ENCODE results near the gene PLK2. TPM values are rescaled to one million over a fixed set of nuclear protein-coding genes. Genes with fewer than 3 reads are reported as not detected.

The PLK2 gene
- polyA plus RNA-seq, 3 donors = 3.4 to 17.0 (median 4.5) TPM

DNA sequence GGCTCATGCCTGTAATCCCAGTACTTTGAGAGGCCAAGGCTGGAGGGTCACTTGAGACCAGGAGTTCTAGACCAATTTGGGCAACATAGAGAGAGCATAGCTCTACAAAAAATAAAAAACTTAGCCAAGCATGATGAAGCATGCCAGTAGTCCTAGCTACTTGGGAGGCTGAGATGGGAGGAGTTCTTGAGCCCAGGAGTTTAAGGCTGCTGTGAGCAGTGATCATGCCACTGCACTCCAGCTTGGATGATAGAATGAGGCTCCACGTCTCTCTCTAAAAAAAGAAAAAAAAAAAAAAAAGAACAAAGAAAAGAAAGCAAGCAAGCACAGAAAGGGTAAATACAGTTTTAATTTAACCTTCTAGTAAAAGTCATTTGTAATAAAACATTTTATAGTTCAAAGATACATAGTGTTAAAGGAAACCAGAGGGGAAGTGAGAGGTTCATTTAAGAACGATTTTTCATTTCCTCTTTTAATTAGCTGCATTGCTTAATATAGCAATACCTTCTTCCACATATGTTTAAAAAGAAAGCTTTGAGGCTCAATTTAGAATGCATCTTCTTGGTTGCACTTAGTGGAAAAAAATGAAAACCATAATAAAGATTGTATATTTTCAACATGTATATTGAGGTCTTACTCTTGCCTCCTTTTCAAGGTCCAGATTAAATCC lies 46.2 kb upstream of the PLK2 start:
- peak overlapping the region; percentile 63 to 65 for H3K27ac ChIP-seq (ENCODE audit: low read depth in 1 of 2, low read length in 2 of 2)
- Mint-ChIP-seq H3K4me3 (peak overlapping the region in 1 of 2 donors; percentile 67), H3K27ac (peak overlapping the region; percentile 69 to 91 (median 83)), H3K27me3 (ENCODE audit: low read depth in 3 of 3) (no peaks in the 10 kb centered on the region), H3K36me3 (peaks cover 5 to 11% of the 10 kb centered on the region in 2 donors), H3K9me3 (peaks cover 0 to 4% (median 3%) of the 10 kb centered on the region in 7 donors), H3K4me1 (peaks cover 58% of the 10 kb centered on the region)
- H2AFZ ChIP-seq (ENCODE audit: insufficient read depth, low read depth, low read length, poor library complexity, severe bottlenecking) = no peak overlapping the region
- H3K27me3 ChIP-seq (ENCODE audit: control insufficient read depth in 2 of 2, insufficient read depth in 2 of 2, low read length in 2 of 2) = no peaks in the 10 kb centered on the region
- H3K36me3 ChIP-seq (replicated peaks in 1 of 2; ENCODE audit: control insufficient read depth in 1 of 2, insufficient read depth in 2 of 2, low read length in 2 of 2) = no peaks in the 10 kb centered on the region
- no peaks in the 10 kb centered on the region for H4K20me1 ChIP-seq (ENCODE audit: insufficient read depth, low read length)
- TF ChIP-seq, protein P1, sequence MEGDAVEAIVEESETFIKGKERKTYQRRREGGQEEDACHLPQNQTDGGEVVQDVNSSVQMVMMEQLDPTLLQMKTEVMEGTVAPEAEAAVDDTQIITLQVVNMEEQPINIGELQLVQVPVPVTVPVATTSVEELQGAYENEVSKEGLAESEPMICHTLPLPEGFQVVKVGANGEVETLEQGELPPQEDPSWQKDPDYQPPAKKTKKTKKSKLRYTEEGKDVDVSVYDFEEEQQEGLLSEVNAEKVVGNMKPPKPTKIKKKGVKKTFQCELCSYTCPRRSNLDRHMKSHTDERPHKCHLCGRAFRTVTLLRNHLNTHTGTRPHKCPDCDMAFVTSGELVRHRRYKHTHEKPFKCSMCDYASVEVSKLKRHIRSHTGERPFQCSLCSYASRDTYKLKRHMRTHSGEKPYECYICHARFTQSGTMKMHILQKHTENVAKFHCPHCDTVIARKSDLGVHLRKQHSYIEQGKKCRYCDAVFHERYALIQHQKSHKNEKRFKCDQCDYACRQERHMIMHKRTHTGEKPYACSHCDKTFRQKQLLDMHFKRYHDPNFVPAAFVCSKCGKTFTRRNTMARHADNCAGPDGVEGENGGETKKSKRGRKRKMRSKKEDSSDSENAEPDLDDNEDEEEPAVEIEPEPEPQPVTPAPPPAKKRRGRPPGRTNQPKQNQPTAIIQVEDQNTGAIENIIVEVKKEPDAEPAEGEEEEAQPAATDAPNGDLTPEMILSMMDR (IDR thresholded peaks at IDR 0.05) = no peak
- no peaks in the 10 kb centered on the region for H3K9me3 ChIP-seq (replicated peaks in 1 of 2; ENCODE audit: control insufficient read depth in 1 of 2, insufficient read depth in 1 of 2, low read length in 2 of 2)
- intact Hi-C loops (cut with micrococcal nuclease) = loop anchor here in 1 of 2 donors (5.0 kb wide), 1 partner anchor 36 kb away; no protein-coding TSS in a partner anchor
- H3K9ac ChIP-seq (ENCODE audit: insufficient read depth, low read length, poor library complexity, severe bottlenecking) = no peak overlapping the region
- H3K4me2 ChIP-seq (replicated peaks; ENCODE audit: extremely low read depth, low read length, poor library complexity, severe bottlenecking) = peak overlapping the region; percentile 55
- H3K4me1 ChIP-seq (ENCODE audit: control insufficient read depth in 1 of 2, insufficient read depth in 2 of 2, low read length in 2 of 2) = peaks cover 59 to 66% of the 10 kb centered on the region in 2 donors
- peak; percentile 22 to 77 (median 37) for DNase-seq
- peak overlapping the region in 1 of 3 experiments; percentile 46 for H3K4me3 ChIP-seq (replicated peaks in 1 of 3; ENCODE audit: low read depth in 2 of 3, low read length in 3 of 3)
- no CpG with 5 or more reads among the region's 2 CpGs for WGBS (ENCODE audit: insufficient coverage)
- peaks cover 10% of the 10 kb centered on the region for H3K79me2 ChIP-seq (ENCODE audit: insufficient read depth, low read length)

DNA sequence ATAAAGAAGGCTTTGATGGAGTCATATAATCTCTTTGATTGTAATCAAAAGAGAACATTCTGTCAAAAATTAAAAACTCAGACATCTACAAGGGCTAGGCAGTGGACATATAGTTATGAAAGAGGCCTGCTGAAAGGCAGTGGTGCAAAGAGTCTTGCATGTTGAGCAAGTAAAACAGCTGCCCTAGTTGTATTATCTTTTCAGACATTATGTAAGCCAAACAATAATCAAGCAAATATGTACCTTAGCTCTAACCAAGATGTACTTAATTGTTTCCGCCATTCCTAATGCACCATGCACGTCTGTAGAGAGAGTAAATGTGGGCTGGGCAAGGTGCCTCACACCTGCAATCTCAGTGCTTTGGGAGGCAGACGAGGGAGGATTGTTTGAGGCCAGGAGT lies 45.6 kb upstream of the PLK2 start:
- Histone ChIP-seq H3K36me3 (replicated peaks in 1 of 2; ENCODE audit: control insufficient read depth in 1 of 2, insufficient read depth in 2 of 2, low read length in 2 of 2) (no peaks in the 10 kb centered on the region), H3K27me3 (ENCODE audit: control insufficient read depth in 2 of 2, insufficient read depth in 2 of 2, low read length in 2 of 2) (no peaks in the 10 kb centered on the region), H3K27ac (ENCODE audit: low read depth in 1 of 2, low read length in 2 of 2) (peak overlapping the region; percentile 63 to 65), H3K4me1 (ENCODE audit: control insufficient read depth in 1 of 2, insufficient read depth in 2 of 2, low read length in 2 of 2) (peaks cover 63 to 72% of the 10 kb centered on the region in 2 donors), H3K9me3 (replicated peaks in 1 of 2; ENCODE audit: control insufficient read depth in 1 of 2, insufficient read depth in 1 of 2, low read length in 2 of 2) (no peaks in the 10 kb centered on the region), H2AFZ (ENCODE audit: insufficient read depth, low read depth, low read length, poor library complexity, severe bottlenecking) (no peak overlapping the region), H4K20me1 (ENCODE audit: insufficient read depth, low read length) (no peaks in the 10 kb centered on the region), H3K9ac (ENCODE audit: insufficient read depth, low read length, poor library complexity, severe bottlenecking) (no peak overlapping the region), H3K79me2 (ENCODE audit: insufficient read depth, low read length) (peaks cover 16% of the 10 kb centered on the region), H3K4me2 (replicated peaks; ENCODE audit: extremely low read depth, low read length, poor library complexity, severe bottlenecking) (peak overlapping the region; percentile 55), H3K4me3 (replicated peaks in 1 of 3; ENCODE audit: low read depth in 2 of 3, low read length in 3 of 3) (peak overlapping the region in 1 of 3 experiments; percentile 46)
- peaks cover 0 to 3% (median 0%) of the 10 kb centered on the region in 7 donors for H3K9me3 Mint-ChIP-seq
- H3K36me3 Mint-ChIP-seq = peaks cover 8 to 13% of the 10 kb centered on the region in 2 donors
- no peak for DNase-seq
- H3K27ac Mint-ChIP-seq = peak overlapping the region; percentile 69 to 91 (median 83)
- TF ChIP-seq, protein P1 (IDR thresholded peaks at IDR 0.05) = no peak
- peak overlapping the region in 1 of 2 donors; percentile 67 for H3K4me3 Mint-ChIP-seq
- peaks cover 64% of the 10 kb centered on the region for H3K4me1 Mint-ChIP-seq
- intact Hi-C loops (cut with micrococcal nuclease) = loop anchor here in 1 of 2 donors (5.0 kb wide), 1 partner anchor 37 kb away; no protein-coding TSS in a partner anchor
- no peaks in the 10 kb centered on the region for H3K27me3 Mint-ChIP-seq (ENCODE audit: low read depth in 3 of 3)
- WGBS (ENCODE audit: insufficient coverage) = no CpG with 5 or more reads among the region's 3 CpGs

Measured in CD14-positive monocyte (primary cell).